Lower leg skin (tissue), 4 donors: ENCODE data around the gene NRF1. TPM values are rescaled to one million over a fixed set of nuclear protein-coding genes. Genes with fewer than 3 reads are reported as not detected.

Experiments
- DNase-seq, 2 donors: peaks; one replicate each; pipeline ENCODE4 v3.0.0-alpha.2; 2019; ENCODE audit warnings: low spot score in 2 of 2
- H3K4me3 ChIP-seq: fragments of 200-600 bp; sonication (generic); 2 replicates; pipeline ENCODE4 v1.5.1; 2017; ENCODE audit warnings: mild to moderate bottlenecking, low read depth; ENCODE audit not compliant: poor library complexity, severe bottlenecking
- CTCF ChIP-seq, 3 donors: fragments of 450-650 bp; IDR thresholded peaks; one replicate each; pipeline ENCODE4 v1.5.1; 2016; ENCODE audit warnings: antibody characterized with exemption in 3 of 3, mild to moderate bottlenecking in 3 of 3, moderate library complexity in 2 of 3
- POLR2A ChIP-seq, 2 donors: fragments of 450-650 bp; IDR thresholded peaks; one replicate each; pipeline ENCODE4 v1.6.1; 2016 to 2017; ENCODE audit warnings: antibody characterized with exemption in 2 of 2, mild to moderate bottlenecking in 1 of 2, moderate library complexity in 1 of 2
- WGBS, 2 donors: methylation state at CpG; one replicate each; pipeline ENCODE4 v1.1.5; 2018; 5-methylcytosine and 5-hydroxymethylcytosine counted together
- intact Hi-C: fragments of 100-400 bp; cut with DNase I; formaldehyde crosslinking; loops from one replicate; pipeline ENCODE4 v1.15.0; 2023; ENCODE audit warnings: low total_unique reads
- total RNA-seq, 4 donors: library from RNA; depleted of rRNA; stranded (reverse); fragments of >200 nt; gene quantifications; one replicate each; pipeline ENCODE4 v1.1.0, GENCODE V29; 2016

Gene NRF1
- total RNA-seq, 4 donors from 2014 or later: 16.4 to 22.6 (median 18.9) TPM

GRCh38 chr7:129762387-129762969 is 151.0 kb downstream of the NRF1 start:
- intact Hi-C loops: no loop called here
- no peak for DNase-seq
- no peak for TF ChIP-seq POLR2A (IDR thresholded peaks at IDR 0.05)
- 90 to 96% methylated on average over 41 to 51 of the region's 52 CpGs for WGBS, 2 donors
- H3K4me3 ChIP-seq: no peak overlapping the region

- TF ChIP-seq POLR2A (IDR thresholded peaks at IDR 0.05) (no peak), CTCF (IDR thresholded peaks at IDR 0.05) (no peak)
- no peak for DNase-seq
- H3K4me3 ChIP-seq: no peak overlapping the region
- 76 to 79% methylated on average over 7 of the region's 7 CpGs for WGBS, 2 donors
- intact Hi-C loops: no loop called here
These were observed 152.9 kb downstream of the NRF1 start for GRCh38 chr7:129764247-129765084.

- intact Hi-C loops: no loop called here
- WGBS, 2 donors: 88 to 98% methylated on average over 3 of the region's 3 CpGs
- TF ChIP-seq POLR2A (IDR thresholded peaks at IDR 0.05): no peak
- no peak for TF ChIP-seq CTCF (IDR thresholded peaks at IDR 0.05)
- no peak overlapping the region for H3K4me3 ChIP-seq
- no peak for DNase-seq
These were observed 153.8 kb downstream of the NRF1 start for GRCh38 chr7:129765352-129765751.

GRCh38 chr7:129767120-129768015 is 155.8 kb downstream of the NRF1 start:
- WGBS, 2 donors: 86 to 89% methylated on average over 12 of the region's 12 CpGs
- intact Hi-C loops: no loop called here
- no peak for TF ChIP-seq CTCF (IDR thresholded peaks at IDR 0.05)
- no peak for TF ChIP-seq POLR2A (IDR thresholded peaks at IDR 0.05)
- no peak for DNase-seq
- no peak overlapping the region for H3K4me3 ChIP-seq

GRCh38 chr7:129768614-129769399 is 157.3 kb downstream of the NRF1 start:
- H3K4me3 ChIP-seq: no peak overlapping the region
- TF ChIP-seq CTCF (IDR thresholded peaks at IDR 0.05): no peak
- TF ChIP-seq POLR2A (IDR thresholded peaks at IDR 0.05): no peak
- intact Hi-C loops: no loop called here
- DNase-seq: no peak
- 92% methylated on average over 17 of the region's 17 CpGs for WGBS, 2 donors
